Ishikawa (cell line): Measurements from ENCODE around the gene INSIG1.

Experiments
- CEBPB ChIP-seq: IDR thresholded peaks from 2 replicates; pipeline ENCODE4 v1.6.1; 2012
- CREB1 ChIP-seq: IDR thresholded peaks from 2 replicates; pipeline ENCODE4 v1.6.1; 2012; ENCODE audit warnings: low read depth
- EGR1 ChIP-seq: IDR thresholded peaks from 2 replicates; pipeline ENCODE4 v1.6.1; 2012
- EP300 ChIP-seq: IDR thresholded peaks from 2 replicates; pipeline ENCODE4 v1.6.1; 2012; ENCODE audit warnings: borderline replicate concordance
- FOXM1 ChIP-seq: IDR thresholded peaks from 2 replicates; pipeline ENCODE4 v1.6.1; 2012; ENCODE audit warnings: low read depth, borderline replicate concordance
- MAX ChIP-seq: IDR thresholded peaks from 2 replicates; pipeline ENCODE4 v1.6.1; 2012
- NFIC ChIP-seq: IDR thresholded peaks from 2 replicates; pipeline ENCODE4 v1.6.1; 2012
- RAD21 ChIP-seq: IDR thresholded peaks from 2 replicates; pipeline ENCODE4 v1.6.1; 2012; ENCODE audit warnings: low read depth
- REST ChIP-seq: IDR thresholded peaks from 2 replicates; pipeline ENCODE4 v1.6.1; 2012; ENCODE audit warnings: low read depth, mild to moderate bottlenecking
- TAF1 ChIP-seq: IDR thresholded peaks from 2 replicates; pipeline ENCODE4 v1.6.1; 2012; ENCODE audit warnings: low read depth, mild to moderate bottlenecking
- TCF12 ChIP-seq: IDR thresholded peaks from 2 replicates; pipeline ENCODE4 v1.6.1; 2012; ENCODE audit warnings: low read depth
- TEAD4 ChIP-seq: IDR thresholded peaks from 2 replicates; pipeline ENCODE4 v1.6.1; 2012
- USF1 ChIP-seq: IDR thresholded peaks from 2 replicates; pipeline ENCODE4 v1.6.1; 2012
- YY1 ChIP-seq: IDR thresholded peaks from 2 replicates; pipeline ENCODE4 v1.6.1; 2012; ENCODE audit warnings: low read depth
- ZBTB7A ChIP-seq: IDR thresholded peaks from 2 replicates; pipeline ENCODE4 v1.6.1; 2012; ENCODE audit warnings: low read depth

The INSIG1 gene

GRCh38 chr7:155346285-155346684 is 48.6 kb downstream of the INSIG1 start:
- no peak for TF ChIP-seq CEBPB
- no peak for TF ChIP-seq EP300
- no peak for TF ChIP-seq CREB1
- no peak for TF ChIP-seq REST
- TF ChIP-seq ZBTB7A = no peak
- TF ChIP-seq FOXM1 = no peak
- no peak for TF ChIP-seq EGR1
- no peak for TF ChIP-seq YY1
- TF ChIP-seq TAF1 = no peak
- TF ChIP-seq MAX = no peak
- TF ChIP-seq USF1 = no peak
- no peak for TF ChIP-seq RAD21
- TF ChIP-seq TCF12 = no peak
- TF ChIP-seq TEAD4 = no peak
- TF ChIP-seq NFIC = no peak

- TF ChIP-seq CEBPB = no peak
- no peak for TF ChIP-seq RAD21
- no peak for TF ChIP-seq TAF1
- no peak for TF ChIP-seq MAX
- no peak for TF ChIP-seq YY1
- TF ChIP-seq ZBTB7A = no peak
- no peak for TF ChIP-seq EGR1
- TF ChIP-seq EP300 = no peak
- no peak for TF ChIP-seq NFIC
- no peak for TF ChIP-seq TEAD4
Observed at GRCh38 chr7:155348806-155349205, 51.1 kb downstream of the INSIG1 start.

- TF ChIP-seq TAF1 (no peak), USF1 (no peak), TCF12 (no peak), EGR1 (no peak), EP300 (no peak), CEBPB (no peak)
Observed at GRCh38 chr7:155349601-155350331, 52.1 kb downstream of the INSIG1 start.

- no peak for TF ChIP-seq TCF12
- no peak for TF ChIP-seq YY1
- TF ChIP-seq ZBTB7A = no peak
Observed at GRCh38 chr7:155351120-155351870, 53.6 kb downstream of the INSIG1 start.

GRCh38 chr7:155352076-155352752 is 54.5 kb downstream of the INSIG1 start:
- TF ChIP-seq TCF12 = no peak
- TF ChIP-seq MAX = no peak
- no peak for TF ChIP-seq ZBTB7A
- TF ChIP-seq USF1 = no peak
- TF ChIP-seq TEAD4 = no peak
- no peak for TF ChIP-seq REST
- no peak for TF ChIP-seq TAF1
- TF ChIP-seq NFIC = no peak
- TF ChIP-seq EGR1 = no peak
- no peak for TF ChIP-seq CEBPB
